Measurements from ENCODE around the gene TRIM63.
A peak's percentile ranks its signal among the peaks of the same experiment; 100 is the strongest.

- no peak for TF ChIP-seq CREB1 (IDR thresholded peaks at IDR 0.05; ENCODE audit: low read depth)
- TF ChIP-seq RAD21 (IDR thresholded peaks at IDR 0.05; ENCODE audit: low read depth): peak; percentile 37
- TF ChIP-seq TAF1 (IDR thresholded peaks at IDR 0.05; ENCODE audit: low read depth): no peak
- no peak for TF ChIP-seq EP300 (IDR thresholded peaks at IDR 0.05; ENCODE audit: borderline replicate concordance)
- TF ChIP-seq CEBPB (IDR thresholded peaks at IDR 0.05): no peak
- TF ChIP-seq REST (IDR thresholded peaks at IDR 0.05; ENCODE audit: low read depth): no peak
- no peak for TF ChIP-seq MAX (IDR thresholded peaks at IDR 0.05)
- TF ChIP-seq TEAD4 (IDR thresholded peaks at IDR 0.05): no peak
- TF ChIP-seq EGR1 (IDR thresholded peaks at IDR 0.05): no peak
- no peak for TF ChIP-seq FOXM1 (IDR thresholded peaks at IDR 0.05; ENCODE audit: borderline replicate concordance, low read depth)
- TF ChIP-seq YY1 (IDR thresholded peaks at IDR 0.05; ENCODE audit: low read depth): no peak
- TF ChIP-seq USF1 (IDR thresholded peaks at IDR 0.05): no peak
- TF ChIP-seq ZBTB7A (IDR thresholded peaks at IDR 0.05; ENCODE audit: low read depth): no peak
- no peak for TF ChIP-seq TCF12 (IDR thresholded peaks at IDR 0.05; ENCODE audit: low read depth)
Observed at GRCh38 chr1:26009796-26010447, 57.5 kb downstream of the TRIM63 start.
